Kidney (tissue), 14 donors: ENCODE results near the gene EZR. TPM values are rescaled to one million over a fixed set of nuclear protein-coding genes. Genes with fewer than 3 reads are reported as not detected.
"Not testable (repeated sequence)": the region's sequence is repeated elsewhere in the genome, so short reads cannot be mapped to it uniquely, and the experiment has no call there.

ENCODE experiments used
- DNase-seq, 5 donors: peaks; one replicate each; pipeline ENCODE4 v3.0.0-alpha.2; 2013 to 2020
- FAIRE-seq: peaks from 2 replicates; lab custom pipeline; 2012; peaks lifted over from hg19 to GRCh38; lab: Jason Lieb, UNC
- H3K27ac ChIP-seq, 2 donors: one replicate each; pipeline ENCODE4 v1.7.0; 2013; ENCODE audit warnings: low read depth in 2 of 2, low read length in 2 of 2, inconsistent platforms in 1 of 2
- H3K27me3 ChIP-seq: one replicate; pipeline ENCODE4 v1.7.1; 2013; ENCODE audit warnings: low read length, inconsistent platforms; ENCODE audit not compliant: control insufficient read depth, insufficient read depth
- H3K36me3 ChIP-seq, 3 donors: one replicate each; pipeline versions ENCODE4 v1.7.0 to v1.7.1; 2013; ENCODE audit warnings: low read length in 3 of 3, control low read depth in 1 of 3, inconsistent platforms in 1 of 3; ENCODE audit not compliant: insufficient read depth in 3 of 3, control insufficient read depth in 2 of 3
- H3K4me1 ChIP-seq, 3 donors: one replicate each; pipeline versions ENCODE4 v1.7.0 to v1.7.1; 2013; ENCODE audit warnings: low read length in 3 of 3, inconsistent platforms in 1 of 3, low read depth in 1 of 3; ENCODE audit not compliant: control insufficient read depth in 2 of 3, insufficient read depth in 2 of 3
- H3K4me3 ChIP-seq, 3 donors: one replicate each; pipeline versions ENCODE4 v1.7.0 to v1.8.1; 2013; ENCODE audit warnings: low read length in 3 of 3, control low read depth in 1 of 3, inconsistent platforms in 1 of 3
- H3K9ac ChIP-seq, 3 donors: one replicate each; pipeline versions ENCODE4 v1.7.0 to v1.7.1; 2013; ENCODE audit warnings: low read length in 3 of 3, control low read depth in 1 of 3, inconsistent platforms in 1 of 3
- H3K9me3 ChIP-seq, 3 donors: one replicate each; pipeline versions ENCODE4 v1.7.0 to v1.7.1; 2013; ENCODE audit warnings: low read length in 3 of 3, control low read depth in 1 of 3, inconsistent platforms in 1 of 3; ENCODE audit not compliant: control insufficient read depth in 2 of 3, insufficient read depth in 1 of 3
- intact Hi-C: fragments of 100-400 bp; cut with DNase I; formaldehyde crosslinking; loops from one replicate; pipeline ENCODE4 v1.11.1; 2022
- polyA plus RNA-seq: library from polyadenylated mRNA; stranded (reverse); fragments of 350-450 nt; fragmentation: Illumina TruSeq; extraction: RNeasy Lipid Tissue Mini Kit (QIAGEN cat#74804); gene quantifications from one replicate; pipeline ENCODE4 v1.2.3, GENCODE V29; 2014; ENCODE audit warnings: low read depth, low replicate concordance; ENCODE audit not compliant: insufficient read depth
- total RNA-seq: library from RNA; stranded (reverse); fragmentation: NEBNext Ultra II Directional; extraction: Animal tissue kit (Norgen Biotek cat#: 25700); gene quantifications from one replicate; pipeline ENCODE4 v1.2.1, GENCODE V29; 2021
- TF ChIP-seq, protein P1 (sequence below): IDR thresholded peaks from 3 replicates; pipeline ENCODE4 v1.5.1; 2012; ENCODE audit warnings: mild to moderate bottlenecking, moderate library complexity, borderline replicate concordance; ENCODE audit not compliant: insufficient read depth; ENCODE audit errors: extremely low read depth
- donor health status: control.
- donor health status: control.
- donor health status: control.
- donor health status: control.
- donor health status: control.
- donor health status: DM: yes; HTN: yes; CAD: no.
- donor health status: Normal renal cell carcinoma (clear cell type).

The EZR gene
- total and polyA plus RNA-seq, 2 donors from 2014 or later, result 154 to 636 TPM

DNA sequence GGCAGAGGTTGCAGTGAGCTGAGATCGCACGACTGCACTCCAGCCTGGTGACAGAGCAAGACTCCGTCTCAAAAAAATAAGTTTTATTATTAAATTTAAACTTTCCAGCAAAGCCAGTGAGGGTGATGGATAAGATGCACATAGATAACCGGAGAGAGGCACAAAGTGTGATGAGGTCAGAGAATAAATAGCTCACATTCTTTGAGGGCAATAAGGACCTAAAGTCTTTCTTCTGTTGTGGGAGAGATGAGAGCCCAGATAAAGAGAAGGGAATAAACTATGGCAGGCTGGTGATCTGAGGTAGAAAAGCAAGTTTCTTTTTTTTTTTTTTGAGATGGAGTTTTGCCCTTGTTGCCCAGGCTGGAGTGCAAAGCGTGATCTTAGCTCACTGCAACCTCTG is 20.6 kb upstream of the EZR start:
- DNase-seq, result no peak
- Histone ChIP-seq H3K9ac (no peak overlapping the region), H3K27me3 (no peaks in the 10 kb centered on the region), H3K9me3 (no peaks in the 10 kb centered on the region), H3K36me3 (no peaks in the 10 kb centered on the region), H3K4me1 (peaks cover 0 to 3% (median 0%) of the 10 kb centered on the region in 3 donors), H3K4me3 (no peak overlapping the region), H3K27ac (no peak overlapping the region)
- TF ChIP-seq, protein P1, sequence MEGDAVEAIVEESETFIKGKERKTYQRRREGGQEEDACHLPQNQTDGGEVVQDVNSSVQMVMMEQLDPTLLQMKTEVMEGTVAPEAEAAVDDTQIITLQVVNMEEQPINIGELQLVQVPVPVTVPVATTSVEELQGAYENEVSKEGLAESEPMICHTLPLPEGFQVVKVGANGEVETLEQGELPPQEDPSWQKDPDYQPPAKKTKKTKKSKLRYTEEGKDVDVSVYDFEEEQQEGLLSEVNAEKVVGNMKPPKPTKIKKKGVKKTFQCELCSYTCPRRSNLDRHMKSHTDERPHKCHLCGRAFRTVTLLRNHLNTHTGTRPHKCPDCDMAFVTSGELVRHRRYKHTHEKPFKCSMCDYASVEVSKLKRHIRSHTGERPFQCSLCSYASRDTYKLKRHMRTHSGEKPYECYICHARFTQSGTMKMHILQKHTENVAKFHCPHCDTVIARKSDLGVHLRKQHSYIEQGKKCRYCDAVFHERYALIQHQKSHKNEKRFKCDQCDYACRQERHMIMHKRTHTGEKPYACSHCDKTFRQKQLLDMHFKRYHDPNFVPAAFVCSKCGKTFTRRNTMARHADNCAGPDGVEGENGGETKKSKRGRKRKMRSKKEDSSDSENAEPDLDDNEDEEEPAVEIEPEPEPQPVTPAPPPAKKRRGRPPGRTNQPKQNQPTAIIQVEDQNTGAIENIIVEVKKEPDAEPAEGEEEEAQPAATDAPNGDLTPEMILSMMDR, result no peak
- intact Hi-C loops, result no loop called here
- no peak for FAIRE-seq

DNA sequence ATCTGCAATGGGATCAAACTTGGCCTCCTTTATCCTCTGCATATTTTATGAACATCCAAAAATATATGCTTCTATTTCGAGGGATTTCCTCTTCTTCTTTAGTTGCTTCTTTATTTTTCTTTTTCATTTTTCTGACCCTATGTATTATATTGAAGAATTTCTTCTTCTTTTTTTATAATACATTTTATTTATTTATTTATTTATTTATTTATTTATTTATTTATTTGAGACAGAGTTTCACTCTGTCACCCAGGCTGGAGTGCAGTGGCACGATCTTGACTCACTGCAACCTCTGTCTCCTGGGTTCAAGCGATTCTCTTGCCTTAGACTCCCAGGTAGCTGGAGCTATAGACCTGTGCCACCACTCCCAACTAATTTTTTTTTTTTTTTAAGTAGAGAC is 19.6 kb upstream of the EZR start:
- H3K27ac ChIP-seq, FAIRE-seq, H3K9me3 ChIP-seq, H3K36me3 ChIP-seq, intact Hi-C loops, DNase-seq, H3K4me3 ChIP-seq, H3K27me3 ChIP-seq, H3K4me1 ChIP-seq, H3K9ac ChIP-seq: not testable (repeated sequence)

DNA sequence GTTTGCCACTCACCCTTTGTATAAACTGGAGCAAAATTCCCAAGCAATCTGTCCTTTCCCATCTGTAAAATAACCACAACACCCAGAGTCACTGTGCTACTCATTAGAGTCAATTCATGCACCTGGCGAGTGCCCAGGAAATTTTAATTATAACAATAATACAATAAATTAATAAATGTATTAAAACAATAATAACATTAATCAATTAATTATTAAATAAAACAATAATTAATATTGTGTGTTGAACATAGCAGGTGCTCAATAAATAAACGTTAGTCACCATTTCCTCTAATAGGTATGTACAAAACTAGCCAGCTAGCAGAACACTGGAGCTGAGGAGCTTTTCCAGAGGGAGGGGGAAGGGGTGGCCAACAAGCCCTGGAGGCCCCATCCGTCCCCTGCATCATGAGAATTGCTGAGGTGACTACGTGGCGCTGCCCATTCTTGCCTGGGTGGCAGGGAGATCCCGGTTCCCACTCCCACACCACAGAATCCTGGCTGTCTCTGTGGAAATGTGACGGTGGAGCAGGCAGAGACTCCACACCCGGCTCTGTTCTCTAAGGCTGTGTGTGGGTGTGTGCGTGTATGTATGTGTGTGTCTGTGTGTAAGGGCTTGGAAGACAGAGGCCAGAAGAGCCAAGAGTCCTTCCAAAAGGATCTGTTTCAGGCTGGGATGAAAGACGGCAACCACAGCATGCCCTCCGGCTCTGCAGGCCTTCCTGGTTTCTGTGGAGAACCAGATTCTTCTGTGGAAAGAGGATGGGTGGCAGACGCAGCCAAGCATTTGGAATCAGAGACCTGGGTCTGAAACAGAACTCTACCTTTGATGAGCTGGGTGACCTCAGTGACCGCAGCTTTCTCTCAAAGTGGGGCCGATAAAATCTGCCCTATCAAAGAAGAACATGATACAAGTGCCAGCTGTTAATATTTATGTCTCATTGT is 18.8 kb upstream of the EZR start:
- Histone ChIP-seq H3K9me3 (no peaks in the 10 kb centered on the region), H3K27ac (no peak overlapping the region), H3K27me3 (no peaks in the 10 kb centered on the region), H3K4me1 (peaks cover 0 to 3% (median 0%) of the 10 kb centered on the region in 3 donors), H3K36me3 (no peaks in the 10 kb centered on the region), H3K4me3 (no peak overlapping the region), H3K9ac (no peak overlapping the region)
- intact Hi-C loops, result no loop called here
- DNase-seq (peak in 1 of 5 donors; percentile 14), FAIRE-seq (no peak)
- TF ChIP-seq, protein P1, result no peak

DNA sequence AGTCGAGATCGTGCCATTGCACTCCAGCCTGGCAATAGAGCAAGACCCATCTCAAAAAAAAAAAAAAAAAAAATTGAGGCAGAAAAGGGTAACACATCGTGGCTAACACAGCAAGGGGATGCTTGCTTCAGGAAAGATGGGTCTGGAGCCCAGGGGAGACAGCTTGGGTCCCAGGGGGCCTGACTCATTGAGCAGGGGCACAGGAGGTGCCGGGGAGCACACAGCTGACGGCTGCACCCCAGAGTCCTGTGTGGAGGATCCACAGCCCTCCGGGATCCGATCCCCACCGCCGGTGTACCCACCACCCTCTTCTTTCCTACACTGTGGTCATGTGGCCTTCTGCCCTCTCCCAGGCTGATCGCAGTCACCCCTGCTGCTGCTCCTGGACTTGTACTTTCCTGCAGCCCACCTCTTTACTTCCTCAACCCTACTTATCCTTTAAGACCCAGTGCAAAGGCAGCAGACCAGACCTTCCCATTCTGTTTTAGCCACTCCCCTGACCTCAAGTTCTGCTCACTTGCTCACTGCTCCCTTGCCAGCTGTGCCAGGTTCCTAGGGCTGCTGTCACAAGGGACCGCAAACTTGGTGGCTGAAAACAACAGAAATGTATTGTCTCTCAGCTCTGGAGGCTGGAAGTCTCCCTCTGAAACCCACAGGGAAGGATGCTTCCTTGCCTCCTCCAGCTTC is 17.6 kb upstream of the EZR start:
- DNase-seq (no peak), FAIRE-seq (no peak)
- Histone ChIP-seq H3K4me1 (peaks cover 0 to 3% (median 0%) of the 10 kb centered on the region in 3 donors), H3K27ac (no peak overlapping the region), H3K4me3 (no peak overlapping the region), H3K27me3 (no peaks in the 10 kb centered on the region), H3K36me3 (no peaks in the 10 kb centered on the region), H3K9ac (no peak overlapping the region), H3K9me3 (no peaks in the 10 kb centered on the region)
- intact Hi-C loops, result no loop called here
- TF ChIP-seq, protein P1, result no peak
